GM19351 (cell line): ENCODE results near the gene RAP2B.

ENCODE experiments used
- ATAC-seq: cut with Tn5 transposase; IDR thresholded peaks from one replicate; pipeline ENCODE4 v1.9.1; 2021; ENCODE audit warnings: mild to moderate bottlenecking, moderate library complexity; ENCODE audit not compliant: unreplicated experiment

The RAP2B gene

GRCh38 chr3:153159771-153160397, 2.1 kb upstream of the RAP2B start:
- no peak for ATAC-seq

GRCh38 chr3:153160451-153161137, 1.4 kb upstream of the RAP2B start:
- ATAC-seq = peak; percentile 22

- peak; percentile 74 for ATAC-seq
Measured at GRCh38 chr3:153161138-153161713, 800 bp upstream of the RAP2B start.

- peak; percentile 5 for ATAC-seq
Measured at GRCh38 chr3:153162513-153163392, 727 bp downstream of the RAP2B start.

GRCh38 chr3:153163393-153163724, 1.3 kb downstream of the RAP2B start:
- ATAC-seq = no peak

- ATAC-seq = no peak
Measured at GRCh38 chr3:153163756-153164550, 1.9 kb downstream of the RAP2B start.

GRCh38 chr3:153165261-153165681, 3.2 kb downstream of the RAP2B start:
- ATAC-seq = no peak

- ATAC-seq = no peak
Measured at GRCh38 chr3:153166206-153166605, 4.2 kb downstream of the RAP2B start.

- ATAC-seq = no peak
Measured at GRCh38 chr3:153166796-153167195, 4.8 kb downstream of the RAP2B start.

- no peak for ATAC-seq
Measured at GRCh38 chr3:153169793-153170383, 7.9 kb downstream of the RAP2B start.

- ATAC-seq = no peak
Measured at GRCh38 chr3:153171256-153171655, 9.2 kb downstream of the RAP2B start.

- no peak for ATAC-seq
Measured at GRCh38 chr3:153171918-153172317, 9.9 kb downstream of the RAP2B start.

- no peak for ATAC-seq
Measured at GRCh38 chr3:153172796-153173757, 11.1 kb downstream of the RAP2B start.

GRCh38 chr3:153173758-153174516, 11.9 kb downstream of the RAP2B start:
- ATAC-seq = no peak

- ATAC-seq = no peak
Measured at GRCh38 chr3:153176197-153176596, 14.2 kb downstream of the RAP2B start.

- ATAC-seq = no peak
Measured at GRCh38 chr3:153180860-153181372, 18.9 kb downstream of the RAP2B start.

- no peak for ATAC-seq
Measured at GRCh38 chr3:153182501-153183293, 20.7 kb downstream of the RAP2B start.
